GM06990 (cell line): ENCODE results near the gene AAR2.

Source experiments
- DNase-seq: peaks from one replicate; pipeline ENCODE4 v3.0.0-alpha.2; 2011; ENCODE audit not compliant: insufficient read length; ENCODE audit errors: extremely low read depth
- H3K27me3 ChIP-seq: replicated peaks from 2 replicates; pipeline ENCODE4 v1.6.0; 2011; ENCODE audit warnings: low read length; ENCODE audit not compliant: control insufficient read depth, insufficient read depth
- H3K36me3 ChIP-seq: 2 replicates; pipeline ENCODE4 v1.5.1; 2011; ENCODE audit warnings: low read length; ENCODE audit not compliant: control insufficient read depth, insufficient read depth
- H3K4me3 ChIP-seq: replicated peaks from 2 replicates; pipeline ENCODE4 v1.5.1; 2011; ENCODE audit warnings: low read depth, mild to moderate bottlenecking, control low read depth, low read length
- TF ChIP-seq, protein P1 (sequence below): IDR thresholded peaks from 2 replicates; pipeline ENCODE4 v1.5.1; 2011; ENCODE audit warnings: low read length, control low read depth, mild to moderate bottlenecking, inconsistent platforms; ENCODE audit not compliant: insufficient read depth, poor library complexity, severe bottlenecking

The AAR2 gene

DNA sequence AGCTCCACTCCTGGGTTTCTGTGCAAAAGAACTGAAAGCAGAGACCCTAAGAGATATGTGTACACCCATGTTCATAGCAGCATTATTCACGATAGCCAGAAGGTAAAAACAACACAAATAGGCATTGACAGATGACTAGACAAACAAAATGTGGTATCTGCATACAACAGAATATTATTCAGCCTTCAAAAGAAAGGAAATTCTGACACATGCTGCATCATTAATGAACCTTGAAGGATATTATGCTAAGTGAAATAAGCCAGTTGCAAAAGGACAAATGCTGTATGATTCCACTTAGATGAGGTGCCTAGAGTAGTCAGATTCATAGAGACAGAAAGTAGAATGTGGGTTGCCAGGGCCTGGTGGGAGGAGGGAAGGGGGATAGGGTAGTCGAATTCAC, 17.8 kb downstream of the AAR2 start:
- DNase-seq = no peak
- H3K36me3 ChIP-seq = peaks cover 19% of the 10 kb centered on the region
- no peak overlapping the region for H3K4me3 ChIP-seq
- TF ChIP-seq, protein P1, sequence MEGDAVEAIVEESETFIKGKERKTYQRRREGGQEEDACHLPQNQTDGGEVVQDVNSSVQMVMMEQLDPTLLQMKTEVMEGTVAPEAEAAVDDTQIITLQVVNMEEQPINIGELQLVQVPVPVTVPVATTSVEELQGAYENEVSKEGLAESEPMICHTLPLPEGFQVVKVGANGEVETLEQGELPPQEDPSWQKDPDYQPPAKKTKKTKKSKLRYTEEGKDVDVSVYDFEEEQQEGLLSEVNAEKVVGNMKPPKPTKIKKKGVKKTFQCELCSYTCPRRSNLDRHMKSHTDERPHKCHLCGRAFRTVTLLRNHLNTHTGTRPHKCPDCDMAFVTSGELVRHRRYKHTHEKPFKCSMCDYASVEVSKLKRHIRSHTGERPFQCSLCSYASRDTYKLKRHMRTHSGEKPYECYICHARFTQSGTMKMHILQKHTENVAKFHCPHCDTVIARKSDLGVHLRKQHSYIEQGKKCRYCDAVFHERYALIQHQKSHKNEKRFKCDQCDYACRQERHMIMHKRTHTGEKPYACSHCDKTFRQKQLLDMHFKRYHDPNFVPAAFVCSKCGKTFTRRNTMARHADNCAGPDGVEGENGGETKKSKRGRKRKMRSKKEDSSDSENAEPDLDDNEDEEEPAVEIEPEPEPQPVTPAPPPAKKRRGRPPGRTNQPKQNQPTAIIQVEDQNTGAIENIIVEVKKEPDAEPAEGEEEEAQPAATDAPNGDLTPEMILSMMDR = no peak
- H3K27me3 ChIP-seq = no peaks in the 10 kb centered on the region

DNA sequence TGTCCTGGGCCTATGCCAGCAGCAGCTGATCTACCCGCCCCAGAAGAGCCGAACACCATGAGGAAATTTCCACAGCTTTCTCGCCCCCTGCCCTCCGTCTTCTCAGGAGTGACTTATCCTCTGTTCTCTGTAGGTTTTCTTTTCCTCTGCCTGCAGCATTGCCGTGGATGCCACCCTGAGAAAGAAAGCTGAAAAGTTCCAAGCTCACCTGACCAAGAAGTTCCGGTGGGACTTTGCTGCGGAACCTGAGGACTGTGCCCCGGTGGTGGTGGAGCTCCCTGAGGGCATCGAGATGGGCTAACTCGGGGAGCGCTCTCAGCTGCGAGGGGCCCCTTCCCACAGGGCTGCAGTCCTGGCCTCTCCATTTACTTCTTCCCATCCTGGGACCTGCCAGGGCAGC, 19.2 kb downstream of the AAR2 start:
- H3K36me3 ChIP-seq = peaks cover 19% of the 10 kb centered on the region
- H3K4me3 ChIP-seq = no peak overlapping the region
- no peak for DNase-seq
- TF ChIP-seq, protein P1 = no peak
- H3K27me3 ChIP-seq = no peaks in the 10 kb centered on the region

- H3K36me3 ChIP-seq = peaks cover 8% of the 10 kb centered on the region
- TF ChIP-seq, protein P1 = no peak
- H3K4me3 ChIP-seq = no peak overlapping the region
These were observed 23.1 kb downstream of the AAR2 start for GRCh38 chr20:36259177-36260061.

GRCh38 chr20:36260316-36260715, 24.0 kb downstream of the AAR2 start:
- DNase-seq = no peak
- TF ChIP-seq, protein P1 = no peak
- Histone ChIP-seq H3K27me3 (no peaks in the 10 kb centered on the region; the same call in 1 of the 2 replicates), H3K4me3 (no peak overlapping the region), H3K36me3 (peaks cover 8% of the 10 kb centered on the region)

More at GRCh38 chr20:36259177-36260061, 23.1 kb downstream of the AAR2 start:
- no peaks in the 10 kb centered on the region for H3K27me3 ChIP-seq
- DNase-seq = no peak

- H3K4me3 ChIP-seq = no peak overlapping the region
- peaks cover 2% of the 10 kb centered on the region; the same call in 1 of the 2 replicates for H3K36me3 ChIP-seq
- no peaks in the 10 kb centered on the region; the same call in 1 of the 2 replicates for H3K27me3 ChIP-seq
- TF ChIP-seq, protein P1 = no peak
- DNase-seq = no peak
These were observed 25.3 kb downstream of the AAR2 start for GRCh38 chr20:36261389-36262105.
